ENCODE results near the gene IPO13. TPM values are rescaled to one million over a fixed set of nuclear protein-coding genes. Genes with fewer than 3 reads are reported as not detected.

Gene IPO13
- total and polyA plus RNA-seq, 2 donors from 2014 or later, result 33.8 to 56.1 TPM

DNA sequence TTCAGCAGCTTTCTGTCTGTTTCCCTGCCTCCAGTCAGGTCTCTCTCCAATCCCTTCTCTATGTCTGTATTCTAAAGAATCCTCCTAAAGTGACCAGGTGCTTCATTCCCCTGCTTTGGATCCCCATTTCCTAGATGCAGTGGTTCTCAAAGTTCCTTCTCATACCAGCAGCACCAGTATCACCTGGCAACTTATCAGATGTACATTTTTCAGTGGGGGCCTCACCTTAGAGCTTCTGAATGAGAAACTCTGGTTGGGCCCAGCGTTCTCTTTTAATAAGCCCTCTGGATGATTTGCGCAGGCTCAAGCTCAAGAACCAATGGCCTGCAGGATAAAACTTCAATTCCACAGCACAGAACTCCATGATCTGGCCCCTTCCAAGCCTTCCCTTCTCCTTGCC, 38.5 kb upstream of the IPO13 start:
- no peaks in the 10 kb centered on the region for H3K27me3 ChIP-seq (ENCODE audit: control insufficient read depth, insufficient read depth, low read length)
- intact Hi-C loops (cut with DNase I), result no loop called here
- no peaks in the 10 kb centered on the region for H3K4me1 ChIP-seq (ENCODE audit: control insufficient read depth in 2 of 3, insufficient read depth in 2 of 3, low read depth in 1 of 3, low read length in 3 of 3)
- no peak overlapping the region for H3K9ac ChIP-seq (ENCODE audit: low read length in 3 of 3)
- DNase-seq (no peak), FAIRE-seq (no peak)
- no peaks in the 10 kb centered on the region for H3K36me3 ChIP-seq (ENCODE audit: control insufficient read depth in 2 of 3, insufficient read depth in 3 of 3, low read length in 3 of 3)
- H3K27ac ChIP-seq (ENCODE audit: low read depth in 2 of 2, low read length in 2 of 2), result no peak overlapping the region
- no peaks in the 10 kb centered on the region for H3K9me3 ChIP-seq (ENCODE audit: control insufficient read depth in 2 of 3, insufficient read depth in 1 of 3, low read length in 3 of 3)
- TF ChIP-seq, protein P1, sequence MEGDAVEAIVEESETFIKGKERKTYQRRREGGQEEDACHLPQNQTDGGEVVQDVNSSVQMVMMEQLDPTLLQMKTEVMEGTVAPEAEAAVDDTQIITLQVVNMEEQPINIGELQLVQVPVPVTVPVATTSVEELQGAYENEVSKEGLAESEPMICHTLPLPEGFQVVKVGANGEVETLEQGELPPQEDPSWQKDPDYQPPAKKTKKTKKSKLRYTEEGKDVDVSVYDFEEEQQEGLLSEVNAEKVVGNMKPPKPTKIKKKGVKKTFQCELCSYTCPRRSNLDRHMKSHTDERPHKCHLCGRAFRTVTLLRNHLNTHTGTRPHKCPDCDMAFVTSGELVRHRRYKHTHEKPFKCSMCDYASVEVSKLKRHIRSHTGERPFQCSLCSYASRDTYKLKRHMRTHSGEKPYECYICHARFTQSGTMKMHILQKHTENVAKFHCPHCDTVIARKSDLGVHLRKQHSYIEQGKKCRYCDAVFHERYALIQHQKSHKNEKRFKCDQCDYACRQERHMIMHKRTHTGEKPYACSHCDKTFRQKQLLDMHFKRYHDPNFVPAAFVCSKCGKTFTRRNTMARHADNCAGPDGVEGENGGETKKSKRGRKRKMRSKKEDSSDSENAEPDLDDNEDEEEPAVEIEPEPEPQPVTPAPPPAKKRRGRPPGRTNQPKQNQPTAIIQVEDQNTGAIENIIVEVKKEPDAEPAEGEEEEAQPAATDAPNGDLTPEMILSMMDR (IDR thresholded peaks at IDR 0.05; ENCODE audit: borderline replicate concordance, extremely low read depth, insufficient read depth), result no peak
- no peak overlapping the region for H3K4me3 ChIP-seq (ENCODE audit: low read length in 3 of 3)

- Histone ChIP-seq H3K9me3 (ENCODE audit: control insufficient read depth in 2 of 3, insufficient read depth in 1 of 3, low read length in 3 of 3) (no peaks in the 10 kb centered on the region), H3K4me1 (ENCODE audit: control insufficient read depth in 2 of 3, insufficient read depth in 2 of 3, low read depth in 1 of 3, low read length in 3 of 3) (no peaks in the 10 kb centered on the region), H3K9ac (ENCODE audit: low read length in 3 of 3) (no peak overlapping the region), H3K27me3 (ENCODE audit: control insufficient read depth, insufficient read depth, low read length) (no peaks in the 10 kb centered on the region), H3K36me3 (ENCODE audit: control insufficient read depth in 2 of 3, insufficient read depth in 3 of 3, low read length in 3 of 3) (no peaks in the 10 kb centered on the region), H3K4me3 (ENCODE audit: low read length in 3 of 3) (no peak overlapping the region), H3K27ac (ENCODE audit: low read depth in 2 of 2, low read length in 2 of 2) (no peak overlapping the region)
- no peak for DNase-seq
- TF ChIP-seq, protein P1 (IDR thresholded peaks at IDR 0.05; ENCODE audit: borderline replicate concordance, extremely low read depth, insufficient read depth), result no peak
- intact Hi-C loops (cut with DNase I), result no loop called here
- FAIRE-seq, result no peak
Measured at GRCh38 chr1:43908858-43909257, 37.9 kb upstream of the IPO13 start.

- Histone ChIP-seq H3K4me3 (ENCODE audit: low read length in 3 of 3) (no peak overlapping the region), H3K27me3 (ENCODE audit: control insufficient read depth, insufficient read depth, low read length) (no peaks in the 10 kb centered on the region), H3K36me3 (ENCODE audit: control insufficient read depth in 2 of 3, insufficient read depth in 3 of 3, low read length in 3 of 3) (no peaks in the 10 kb centered on the region), H3K4me1 (ENCODE audit: control insufficient read depth in 2 of 3, insufficient read depth in 2 of 3, low read depth in 1 of 3, low read length in 3 of 3) (no peaks in the 10 kb centered on the region), H3K9ac (ENCODE audit: low read length in 3 of 3) (no peak overlapping the region), H3K27ac (ENCODE audit: low read depth in 2 of 2, low read length in 2 of 2) (no peak overlapping the region), H3K9me3 (ENCODE audit: control insufficient read depth in 2 of 3, insufficient read depth in 1 of 3, low read length in 3 of 3) (no peaks in the 10 kb centered on the region)
- TF ChIP-seq, protein P1 (IDR thresholded peaks at IDR 0.05; ENCODE audit: borderline replicate concordance, extremely low read depth, insufficient read depth), result no peak
- DNase-seq, result no peak
- FAIRE-seq, result no peak
- intact Hi-C loops (cut with DNase I), result no loop called here
Measured at GRCh38 chr1:43910343-43910742, 36.4 kb upstream of the IPO13 start.

DNA sequence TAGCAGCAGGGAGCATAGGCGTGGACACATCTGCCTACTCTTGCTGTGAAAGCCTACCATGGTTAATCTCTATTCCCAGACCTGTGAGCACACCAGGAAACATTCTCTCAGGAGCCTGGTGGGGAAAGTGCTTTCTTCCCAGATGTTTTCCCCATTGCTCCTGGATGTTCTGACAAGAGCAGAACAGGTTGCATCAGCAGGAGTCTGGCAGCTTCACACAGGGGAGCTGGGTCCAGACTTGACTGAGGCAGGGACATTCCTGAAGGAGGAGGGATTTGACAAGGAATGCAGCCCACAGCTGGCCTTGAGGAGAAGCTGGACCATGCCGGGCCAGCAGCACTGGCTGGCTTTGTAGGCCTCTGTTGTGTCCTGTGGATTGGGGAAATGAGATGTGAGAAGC, 34.1 kb upstream of the IPO13 start:
- Histone ChIP-seq H3K27ac (ENCODE audit: low read depth in 2 of 2, low read length in 2 of 2) (no peak overlapping the region), H3K9me3 (ENCODE audit: control insufficient read depth in 2 of 3, insufficient read depth in 1 of 3, low read length in 3 of 3) (no peaks in the 10 kb centered on the region), H3K4me1 (ENCODE audit: control insufficient read depth in 2 of 3, insufficient read depth in 2 of 3, low read depth in 1 of 3, low read length in 3 of 3) (no peaks in the 10 kb centered on the region), H3K9ac (ENCODE audit: low read length in 3 of 3) (no peak overlapping the region), H3K27me3 (ENCODE audit: control insufficient read depth, insufficient read depth, low read length) (no peaks in the 10 kb centered on the region), H3K36me3 (ENCODE audit: control insufficient read depth in 2 of 3, insufficient read depth in 3 of 3, low read length in 3 of 3) (no peaks in the 10 kb centered on the region), H3K4me3 (ENCODE audit: low read length in 3 of 3) (no peak overlapping the region)
- TF ChIP-seq, protein P1 (IDR thresholded peaks at IDR 0.05; ENCODE audit: borderline replicate concordance, extremely low read depth, insufficient read depth), result no peak
- no peak for FAIRE-seq
- intact Hi-C loops (cut with DNase I), result no loop called here
- peak in 1 of 5 donors; percentile 36 for DNase-seq

Data from kidney (tissue), 14 donors.